ENCODE results near the gene KLHL21. TPM values are rescaled to one million over a fixed set of nuclear protein-coding genes. Genes with fewer than 3 reads are reported as not detected.
A peak's percentile ranks its signal among the peaks of the same experiment; 100 is the strongest.

KLHL21 gene
- total RNA-seq, 2 experiments from 2014 or later = 32.0 to 33.5 TPM

- no peak for TF ChIP-seq CTCF (IDR thresholded peaks at IDR 0.05)
- ChIA-PET POLR2A (interaction anchor here (1.5 to 3.5 kb wide), 3 partner anchors 8 to 11 kb away, joined by 6 to 19 read pairs (median 7); partner anchors contain the start of gene ZBTB48), CTCF (no interaction called here)
- Mint-ChIP-seq H3K4me1 (ENCODE audit: low read depth) (peaks cover 35% of the 10 kb centered on the region), H3K27me3 (no peaks in the 10 kb centered on the region), H3K9me3 (no peaks in the 10 kb centered on the region), H3K27ac (peak overlapping the region; percentile 65), H3K4me3 (no peak overlapping the region), H3K36me3 (ENCODE audit: low read depth) (peaks cover 44% of the 10 kb centered on the region)
- ATAC-seq (ENCODE audit: poor library complexity) (no peak), DNase-seq (peak in 1 of 14 experiments; percentile 8)
- no peaks in the 10 kb centered on the region for H3K9me3 ChIP-seq (ENCODE audit: control insufficient read depth in 1 of 2, insufficient read depth in 1 of 2, low read length in 2 of 2)
- no peak overlapping the region for H3K27ac ChIP-seq (ENCODE audit: low read depth in 1 of 2, low read length in 2 of 2)
- H3K36me3 ChIP-seq (ENCODE audit: insufficient read depth, low read length) = peaks cover 71% of the 10 kb centered on the region
- H3K4me1 ChIP-seq (ENCODE audit: insufficient read depth, low read length) = peaks cover 58% of the 10 kb centered on the region
- H3K27me3 ChIP-seq (ENCODE audit: control insufficient read depth in 1 of 2, insufficient read depth in 2 of 2, low read length in 2 of 2) = no peaks in the 10 kb centered on the region
- no peak overlapping the region for H3K4me3 ChIP-seq (ENCODE audit: low read length)
- intact Hi-C loops (cut with DNase I, micrococcal nuclease) = no loop called here
These were observed 12.6 kb downstream of the KLHL21 start for GRCh38 chr1:6590046-6590445.

GRCh38 chr1:6588893-6589520 lies 13.7 kb downstream of the KLHL21 start:
- H3K4me1 ChIP-seq (ENCODE audit: insufficient read depth, low read length) = peaks cover 60% of the 10 kb centered on the region
- ATAC-seq (ENCODE audit: poor library complexity) (no peak), DNase-seq (peak in 1 of 14 experiments; percentile 20)
- TF ChIP-seq CTCF (IDR thresholded peaks at IDR 0.05) = no peak
- intact Hi-C loops (cut with DNase I, micrococcal nuclease) = no loop called here
- POLR2A ChIA-PET = interaction anchor here (0.9 to 3.5 kb wide), 4 partner anchors 9 to 34 kb away, joined by 4 to 19 read pairs (median 6); partner anchors contain the start of genes NOL9 and ZBTB48
- Mint-ChIP-seq H3K36me3 (ENCODE audit: low read depth) (peaks cover 41% of the 10 kb centered on the region), H3K4me3 (no peak overlapping the region), H3K27ac (no peak overlapping the region), H3K9me3 (no peaks in the 10 kb centered on the region), H3K4me1 (ENCODE audit: low read depth) (peaks cover 38% of the 10 kb centered on the region), H3K27me3 (no peaks in the 10 kb centered on the region)
- H3K9me3 ChIP-seq (ENCODE audit: control insufficient read depth in 1 of 2, insufficient read depth in 1 of 2, low read length in 2 of 2) = no peaks in the 10 kb centered on the region
- CTCF ChIA-PET = no interaction called here
- no peak overlapping the region for H3K4me3 ChIP-seq (ENCODE audit: low read length)
- peaks cover 62% of the 10 kb centered on the region for H3K36me3 ChIP-seq (ENCODE audit: insufficient read depth, low read length)
- no peak overlapping the region for H3K27ac ChIP-seq (ENCODE audit: low read depth in 1 of 2, low read length in 2 of 2)
- H3K27me3 ChIP-seq (ENCODE audit: control insufficient read depth in 1 of 2, insufficient read depth in 2 of 2, low read length in 2 of 2) = no peaks in the 10 kb centered on the region

- H3K9me3 ChIP-seq (ENCODE audit: control insufficient read depth in 1 of 2, insufficient read depth in 1 of 2, low read length in 2 of 2) = no peaks in the 10 kb centered on the region
- intact Hi-C loops (cut with DNase I, micrococcal nuclease) = no loop called here
- peaks cover 55% of the 10 kb centered on the region for H3K4me1 ChIP-seq (ENCODE audit: insufficient read depth, low read length)
- H3K27me3 ChIP-seq (ENCODE audit: control insufficient read depth in 1 of 2, insufficient read depth in 2 of 2, low read length in 2 of 2) = no peaks in the 10 kb centered on the region
- H3K9me3 Mint-ChIP-seq = no peaks in the 10 kb centered on the region
- H3K36me3 ChIP-seq (ENCODE audit: insufficient read depth, low read length) = peaks cover 55% of the 10 kb centered on the region
- CTCF ChIA-PET = no interaction called here
- TF ChIP-seq CTCF (IDR thresholded peaks at IDR 0.05) = no peak
- H3K4me3 ChIP-seq (ENCODE audit: low read length) = no peak overlapping the region
- H3K36me3 Mint-ChIP-seq (ENCODE audit: low read depth) = peaks cover 35% of the 10 kb centered on the region
- DNase-seq (no peak), ATAC-seq (ENCODE audit: poor library complexity) (no peak)
- H3K4me3 Mint-ChIP-seq = no peak overlapping the region
- H3K27ac ChIP-seq (ENCODE audit: low read depth in 1 of 2, low read length in 2 of 2) = no peak overlapping the region
- POLR2A ChIA-PET = interaction anchor here (1.5 to 3.5 kb wide), 3 partner anchors 8 to 13 kb away, joined by 6 to 19 read pairs (median 7); partner anchors contain the start of gene ZBTB48
- H3K27me3 Mint-ChIP-seq = no peaks in the 10 kb centered on the region
- H3K27ac Mint-ChIP-seq = peak overlapping the region; percentile 55
- peaks cover 35% of the 10 kb centered on the region for H3K4me1 Mint-ChIP-seq (ENCODE audit: low read depth)
These were observed 14.4 kb downstream of the KLHL21 start for GRCh38 chr1:6588128-6588892.

All from CD4-positive, alpha-beta T cell (primary cell).